GM12892 (cell line): ENCODE data around the gene CEP128.

Experiments
- POLR2A ChIP-seq: IDR thresholded peaks from 2 replicates; pipeline ENCODE4 v1.6.1; 2011; ENCODE audit warnings: low read depth, low read length, control low read depth
- POLR2AphosphoS5 ChIP-seq: IDR thresholded peaks from 2 replicates; pipeline ENCODE4 v1.6.1; 2011; ENCODE audit warnings: low read depth, low read length, control low read depth

- no peak for TF ChIP-seq POLR2AphosphoS5
- TF ChIP-seq POLR2A = no peak
Measured at GRCh38 chr14:80455031-80455430, 486.5 kb downstream of the CEP128 start.
